HG03280 (cell line): Measurements from ENCODE around the gene RGMA.
"Not testable (repeated sequence)": the region's sequence is repeated elsewhere in the genome, so short reads cannot be mapped to it uniquely, and the experiment has no call there.

Experiments used
- ATAC-seq: cut with Tn5 transposase; IDR thresholded peaks from one replicate; pipeline ENCODE4 v1.9.1; 2021; ENCODE audit warnings: mild to moderate bottlenecking, moderate library complexity; ENCODE audit not compliant: unreplicated experiment

The RGMA gene

DNA sequence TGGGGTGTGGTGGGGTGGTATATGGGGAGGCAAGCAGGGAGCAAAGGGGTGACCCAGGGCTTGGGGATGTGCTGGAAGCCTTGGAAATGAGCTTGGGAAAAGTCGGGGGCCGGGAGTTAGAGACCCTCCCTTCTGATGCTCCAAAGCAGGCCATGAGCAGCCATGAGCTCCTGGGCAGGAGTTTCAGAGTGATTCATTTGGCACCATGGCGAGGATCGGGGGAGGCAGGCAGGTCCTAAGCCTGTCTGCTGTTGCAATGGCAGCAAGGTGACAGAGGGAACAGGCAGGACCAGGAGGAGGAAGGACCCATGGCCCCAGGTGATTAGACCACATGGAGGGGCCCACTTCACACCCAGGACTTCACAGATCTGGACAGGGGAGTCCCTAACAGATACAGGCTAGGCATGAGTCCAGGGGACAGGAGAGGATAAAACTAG lies 21.3 kb downstream of the RGMA start:
- no peak for ATAC-seq

- no peak for ATAC-seq
Observed at GRCh38 chr15:93066834-93067648, 22.0 kb downstream of the RGMA start.

GRCh38 chr15:93066224-93066681 lies 22.8 kb downstream of the RGMA start:
- ATAC-seq, result no peak

DNA sequence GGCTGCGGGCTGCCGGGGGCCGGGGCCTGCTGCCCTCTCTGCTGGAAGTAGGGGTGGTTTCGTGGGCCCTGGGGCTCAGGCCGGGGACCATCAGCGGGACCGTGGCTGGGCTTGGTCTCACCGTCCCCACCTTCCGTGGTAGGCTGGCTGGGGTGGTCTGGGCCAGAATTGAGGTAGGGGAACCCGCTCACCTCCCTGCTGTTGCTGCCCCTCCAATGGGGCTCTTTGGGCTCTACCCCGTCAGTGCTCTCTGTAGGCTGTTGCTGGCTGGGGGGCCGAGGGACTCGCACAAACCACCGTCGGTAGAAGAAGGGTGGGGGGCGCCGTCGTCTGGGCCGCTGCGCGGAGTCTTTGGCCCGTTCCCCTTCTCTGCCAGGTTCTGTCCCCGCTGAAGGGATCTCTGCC lies 23.4 kb downstream of the RGMA start:
- ATAC-seq, result no peak

- no peak for ATAC-seq
Observed at GRCh38 chr15:93063796-93064690, 25.0 kb downstream of the RGMA start.

DNA sequence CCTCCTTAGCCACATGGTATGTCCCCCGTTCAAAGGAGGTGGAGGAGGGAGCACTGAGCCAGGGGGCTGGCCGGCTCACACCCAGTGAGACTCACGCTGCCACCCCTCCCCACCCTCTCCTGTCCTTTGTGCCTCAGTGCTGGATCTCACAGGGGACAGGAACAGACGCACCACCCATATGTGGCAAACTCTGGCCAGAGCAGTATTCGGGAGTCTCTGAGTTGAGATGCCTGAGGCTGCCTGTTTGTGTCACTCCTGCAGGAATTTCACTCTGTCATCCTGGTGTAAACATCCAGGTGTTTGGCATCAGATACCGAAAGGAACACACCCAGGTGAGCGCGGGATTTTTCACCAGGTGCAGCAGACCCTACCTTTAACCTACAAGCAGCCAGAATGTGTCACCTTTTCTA lies 25.7 kb downstream of the RGMA start:
- no peak for ATAC-seq

DNA sequence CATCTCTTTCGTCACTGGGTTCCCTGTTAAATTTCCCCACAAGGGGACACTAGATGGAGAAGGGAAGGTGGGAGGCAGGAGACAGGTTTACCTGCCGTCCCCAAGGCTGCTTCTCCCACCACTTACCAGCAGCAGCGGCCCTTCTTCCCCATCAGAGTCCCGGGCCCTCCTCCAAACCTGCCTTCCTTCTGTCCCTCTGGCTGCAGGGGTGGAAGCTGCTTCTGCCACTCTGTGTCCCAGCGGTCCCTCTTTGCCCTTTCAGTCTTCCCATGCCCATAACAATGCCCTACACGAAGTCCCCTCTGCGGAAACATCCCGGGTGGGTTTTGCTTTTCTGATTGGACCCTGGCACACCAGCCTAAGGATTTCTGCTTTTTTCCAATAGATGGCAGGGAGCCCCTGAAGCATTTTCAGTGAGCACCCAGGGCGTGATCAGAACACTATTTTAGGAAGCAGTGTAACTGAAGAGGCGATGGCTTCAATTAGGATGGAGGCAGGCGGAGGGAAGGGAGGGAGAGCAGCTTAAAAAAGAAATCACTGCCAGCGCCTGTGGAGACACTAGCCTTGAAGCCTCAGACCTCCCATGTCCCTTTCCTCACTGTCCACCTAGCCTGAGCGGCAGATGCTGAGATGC lies 26.3 kb downstream of the RGMA start:
- not testable (repeated sequence) for ATAC-seq

GRCh38 chr15:93060336-93061248 lies 28.4 kb downstream of the RGMA start:
- no peak for ATAC-seq

DNA sequence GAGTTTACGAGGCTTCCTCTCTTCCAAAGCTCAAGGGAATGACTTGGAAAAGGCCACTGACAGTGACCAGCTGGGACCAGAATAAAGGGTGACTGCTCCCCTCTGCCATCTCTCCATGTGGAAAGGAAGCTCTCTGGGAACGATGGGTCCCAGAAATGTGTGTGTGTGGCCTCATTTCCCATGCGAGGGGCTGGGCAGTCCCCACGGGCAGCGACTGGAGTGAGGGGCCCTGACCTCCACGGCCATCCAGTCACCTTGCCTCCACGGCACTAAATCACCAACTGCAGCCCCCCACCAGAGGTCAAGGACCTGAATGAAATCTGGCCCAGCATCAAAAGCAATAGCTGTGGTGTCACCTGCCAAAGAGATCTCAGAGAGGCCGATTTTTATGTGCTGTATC lies 29.6 kb downstream of the RGMA start:
- no peak for ATAC-seq

GRCh38 chr15:93058904-93059427 lies 30.0 kb downstream of the RGMA start:
- no peak for ATAC-seq

DNA sequence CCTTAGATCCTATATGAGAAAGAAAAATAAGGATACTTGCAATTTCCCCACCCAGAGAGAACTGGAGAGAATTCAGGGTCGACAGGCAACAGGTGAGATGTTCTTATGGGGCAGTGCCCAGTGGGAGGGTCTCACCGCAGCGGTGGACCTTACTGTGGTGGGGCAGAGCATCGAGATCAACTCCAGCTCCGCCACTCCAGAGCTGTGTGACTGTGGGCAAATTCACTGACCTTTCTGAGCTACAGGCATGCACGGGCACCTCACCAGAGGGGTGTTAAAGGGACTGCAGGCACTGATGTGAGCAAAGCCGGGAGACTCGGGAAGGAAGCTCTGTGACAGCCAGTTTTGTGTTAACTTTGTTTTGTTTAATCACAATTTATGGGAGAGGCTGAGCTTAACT lies 30.9 kb downstream of the RGMA start:
- no peak for ATAC-seq

- ATAC-seq, result no peak
Observed at GRCh38 chr15:93057618-93058017, 31.4 kb downstream of the RGMA start.

- no peak for ATAC-seq
Observed at GRCh38 chr15:93056836-93057235, 32.2 kb downstream of the RGMA start.

DNA sequence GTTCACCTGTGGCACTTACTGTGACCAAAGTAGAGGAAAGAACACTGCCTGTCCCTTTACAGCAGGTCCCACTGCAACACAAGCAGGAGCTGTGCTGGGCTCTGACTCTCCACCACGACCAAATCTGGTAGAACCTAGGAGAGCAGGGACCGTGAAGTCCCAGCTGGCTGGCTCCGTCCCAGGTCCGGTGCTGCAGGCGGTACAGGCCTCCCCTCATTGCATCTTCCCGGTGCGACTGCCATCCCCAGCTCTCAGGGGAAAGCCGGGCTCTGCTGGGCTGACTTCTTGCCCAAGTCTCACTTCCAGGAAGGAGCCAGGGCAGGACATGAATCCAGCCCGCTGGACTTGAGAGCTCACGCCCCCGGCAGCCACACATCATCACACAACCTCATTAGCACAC lies 33.8 kb downstream of the RGMA start:
- no peak for ATAC-seq

DNA sequence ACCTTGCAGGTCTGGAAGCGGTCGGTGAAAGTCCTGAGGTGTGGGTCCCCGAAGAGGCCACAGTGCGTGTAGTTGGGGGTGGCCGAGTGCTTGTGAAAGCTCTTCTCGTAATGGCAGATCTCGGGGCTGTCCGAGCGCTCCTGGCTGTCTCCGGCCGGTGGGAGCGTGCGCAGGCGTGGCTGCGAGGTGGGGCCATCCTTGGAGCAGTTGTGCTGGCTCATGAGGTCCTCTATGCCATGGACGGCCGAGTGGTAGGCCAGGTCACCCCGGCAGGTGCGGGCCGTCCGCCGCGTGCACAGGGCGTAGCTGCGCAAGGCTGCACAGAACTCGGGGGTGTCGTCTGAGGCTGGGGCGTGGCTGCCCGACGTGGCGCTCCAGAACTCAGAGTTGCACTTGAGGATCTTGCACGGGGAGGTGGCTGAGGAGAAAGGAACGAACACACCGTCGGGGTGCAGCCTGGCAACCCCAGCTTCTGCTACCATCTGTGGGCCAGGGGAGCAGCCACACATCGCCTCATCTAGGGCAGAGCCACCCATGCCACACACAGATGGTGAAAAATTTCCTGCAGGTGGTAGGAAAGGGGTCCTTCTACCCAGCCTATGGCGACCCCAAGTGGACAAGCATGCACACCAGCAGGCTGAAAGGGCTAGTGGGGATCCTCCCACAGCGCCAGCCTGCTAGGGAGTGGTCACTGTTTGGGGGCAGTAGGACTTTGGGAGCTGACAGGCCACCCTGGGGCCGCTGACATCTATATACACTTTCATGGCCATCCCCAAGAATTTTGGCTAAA lies 36.7 kb downstream of the RGMA start:
- ATAC-seq, result no peak

DNA sequence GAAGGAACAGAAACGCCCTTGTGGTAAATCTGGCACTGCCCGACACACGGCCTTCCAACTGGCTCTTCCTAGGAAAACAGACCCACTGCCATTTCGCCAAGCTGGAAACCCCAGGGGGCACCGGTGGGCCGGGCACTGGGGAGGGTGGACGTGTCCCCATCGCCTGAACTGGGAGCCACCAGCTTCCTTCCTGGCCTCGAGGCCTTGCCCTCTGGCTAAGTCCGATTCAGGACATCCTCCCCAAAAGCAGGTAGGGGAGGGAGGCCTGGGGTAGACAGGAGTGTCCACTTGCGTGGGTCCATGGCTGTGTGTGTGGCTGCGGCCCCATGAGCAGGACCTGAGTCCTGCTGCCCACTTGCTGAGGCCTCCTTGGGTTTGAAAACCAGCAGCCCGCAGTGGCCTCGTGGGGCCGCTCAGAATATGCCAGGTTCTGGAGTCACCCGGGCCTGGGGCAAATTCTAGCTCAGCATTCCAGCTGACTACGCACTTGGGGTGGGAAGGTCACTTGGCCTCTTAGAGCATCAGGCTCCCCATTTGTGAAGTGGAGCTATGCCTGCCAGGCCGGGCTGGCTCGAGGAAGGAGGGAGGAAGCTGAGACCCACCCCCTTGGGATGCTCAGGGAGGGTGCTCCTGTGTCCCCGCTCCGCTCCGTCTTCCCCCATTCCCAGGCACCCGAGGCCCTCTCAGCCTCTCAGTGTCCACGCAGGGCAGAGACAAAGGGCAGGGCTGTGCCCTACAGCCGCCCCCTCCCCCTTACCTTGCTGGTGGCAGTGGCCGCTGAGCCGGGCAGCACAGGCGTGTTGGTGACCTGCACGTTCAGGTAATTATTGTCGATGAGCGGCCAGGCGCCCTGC lies 37.5 kb downstream of the RGMA start:
- ATAC-seq, result no peak

GRCh38 chr15:93050648-93051047 lies 38.4 kb downstream of the RGMA start:
- ATAC-seq, result no peak

- no peak for ATAC-seq
Observed at GRCh38 chr15:93049914-93050578, 39.0 kb downstream of the RGMA start.
